ENCODE results near the gene IGLL5.

IGLL5 gene

GRCh38 chr22:22927196-22927887 lies 39.7 kb downstream of the IGLL5 start:
- DNase-seq (ENCODE audit: low read depth in 3 of 3) = no peak

GRCh38 chr22:22927888-22928665 lies 40.5 kb downstream of the IGLL5 start:
- no peak for DNase-seq (ENCODE audit: low read depth in 3 of 3)

GRCh38 chr22:22928666-22929380 lies 41.2 kb downstream of the IGLL5 start:
- DNase-seq (ENCODE audit: low read depth in 3 of 3) = peak in 2 of 3 donors; percentile 13 to 31

- no peak for DNase-seq (ENCODE audit: low read depth in 3 of 3)
Measured at GRCh38 chr22:22929381-22930221, 42.0 kb downstream of the IGLL5 start.

- no peak for DNase-seq (ENCODE audit: low read depth in 3 of 3)
Measured at GRCh38 chr22:22930222-22930497, 42.5 kb downstream of the IGLL5 start.

GRCh38 chr22:22930571-22931556 lies 43.2 kb downstream of the IGLL5 start:
- no peak for DNase-seq (ENCODE audit: low read depth in 3 of 3)

GRCh38 chr22:22931557-22932270 lies 44.1 kb downstream of the IGLL5 start:
- no peak for DNase-seq (ENCODE audit: low read depth in 3 of 3)

- no peak for DNase-seq (ENCODE audit: low read depth in 3 of 3)
Measured at GRCh38 chr22:22932512-22932941, 44.9 kb downstream of the IGLL5 start.

GRCh38 chr22:22933100-22933806 lies 45.6 kb downstream of the IGLL5 start:
- no peak for DNase-seq (ENCODE audit: low read depth in 3 of 3)

- DNase-seq (ENCODE audit: low read depth in 3 of 3) = no peak
Measured at GRCh38 chr22:22933807-22934542, 46.4 kb downstream of the IGLL5 start.

GRCh38 chr22:22934543-22935055 lies 47.0 kb downstream of the IGLL5 start:
- no peak for DNase-seq (ENCODE audit: low read depth in 3 of 3)

GRCh38 chr22:22935056-22935545 lies 47.5 kb downstream of the IGLL5 start:
- no peak for DNase-seq (ENCODE audit: low read depth in 3 of 3)

GRCh38 chr22:22935546-22936157 lies 48.0 kb downstream of the IGLL5 start:
- DNase-seq (ENCODE audit: low read depth in 3 of 3) = no peak

GRCh38 chr22:22936180-22936914 lies 48.7 kb downstream of the IGLL5 start:
- no peak for DNase-seq (ENCODE audit: low read depth in 3 of 3)

- no peak for DNase-seq (ENCODE audit: low read depth in 3 of 3)
Measured at GRCh38 chr22:22936915-22937656, 49.5 kb downstream of the IGLL5 start.

GRCh38 chr22:22937894-22938480 lies 50.4 kb downstream of the IGLL5 start:
- no peak for DNase-seq (ENCODE audit: low read depth in 3 of 3)
